ENCODE results near the gene ECSIT.
"Not testable (repeated sequence)": the region's sequence is repeated elsewhere in the genome, so short reads cannot be mapped to it uniquely, and the experiment has no call there.

DNA sequence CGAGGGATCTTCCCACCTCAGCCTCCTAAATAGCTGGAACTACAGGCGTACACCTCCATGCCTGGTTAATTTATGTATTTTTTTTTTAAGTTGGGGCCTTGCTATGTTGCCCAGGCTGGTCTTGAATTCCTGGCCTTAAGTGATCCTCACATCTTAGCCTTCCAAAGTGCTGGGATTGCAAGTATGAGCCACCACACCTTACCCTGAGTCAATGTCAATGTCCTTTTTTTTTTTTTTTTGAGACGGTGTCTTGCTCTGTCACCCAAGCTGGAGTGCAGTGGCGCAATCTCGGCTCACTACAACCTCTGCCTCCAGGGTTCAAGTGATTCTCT, 36.7 kb upstream of the ECSIT start:
- TF ChIP-seq TAF1 (IDR thresholded peaks at IDR 0.05; ENCODE audit: borderline replicate concordance, low read depth, low read length); IRF3 (IDR thresholded peaks at IDR 0.05; ENCODE audit: low read depth, low read length); REST (IDR thresholded peaks at IDR 0.05; ENCODE audit: low read depth, low read length): not testable (repeated sequence)

Data from SK-N-SH (cell line).